ENCODE data around the gene PEMT. TPM values are rescaled to one million over a fixed set of nuclear protein-coding genes. Genes with fewer than 3 reads are reported as not detected.

PEMT gene
- total RNA-seq, 1 experiment from 2014 or later: 27.0 TPM

DNA sequence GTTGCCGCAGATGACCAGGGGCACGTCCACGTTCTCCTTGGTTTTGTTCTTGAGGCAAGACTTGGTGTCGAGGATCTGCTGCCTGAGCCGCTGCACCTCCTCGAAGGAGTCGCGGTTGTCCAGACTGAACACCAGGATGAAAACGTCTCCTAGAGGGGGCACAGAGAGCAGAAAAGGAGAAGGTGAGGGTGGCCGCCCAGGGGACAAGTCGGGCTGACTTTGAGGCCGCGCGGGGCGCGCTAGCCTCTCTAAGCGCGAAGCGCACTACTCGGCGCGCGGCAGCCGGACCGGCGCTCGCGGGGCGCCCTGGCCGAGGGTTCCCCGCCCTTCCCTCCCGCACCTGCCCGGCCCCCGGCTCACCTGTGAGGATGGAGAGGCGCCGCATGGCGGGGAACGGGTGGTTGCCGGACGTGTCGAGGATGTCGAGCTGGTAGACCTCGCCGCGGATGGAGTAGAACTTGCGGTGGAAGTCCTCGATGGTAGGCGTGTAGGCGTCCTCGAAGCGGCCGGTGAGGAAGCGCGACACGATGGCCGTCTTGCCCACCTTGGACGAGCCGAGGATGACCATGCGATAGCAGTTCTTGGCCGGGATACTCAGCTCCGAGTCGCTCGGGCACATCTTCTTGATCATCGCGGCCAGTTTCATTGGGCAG, 95.8 kb downstream of the PEMT start:
- Histone ChIP-seq H3K36me3 (ENCODE audit: control insufficient read depth, insufficient read depth, low read length) (no peaks in the 10 kb centered on the region), H3K4me1 (ENCODE audit: control insufficient read depth, insufficient read depth, low read length) (peaks cover 3% of the 10 kb centered on the region), H3K9me3 (ENCODE audit: control insufficient read depth, insufficient read depth, low read depth, low read length) (no peaks in the 10 kb centered on the region), H3K27ac (ENCODE audit: low read length) (no peak overlapping the region), H3K4me3 (ENCODE audit: low read depth in 2 of 2, low read length in 2 of 2) (peak overlapping the region; percentile 54 to 57), H3K27me3 (ENCODE audit: control insufficient read depth, insufficient read depth, low read length) (no peaks in the 10 kb centered on the region)
- DNase-seq (ENCODE audit: low read depth, low spot score): no peak
- BruUV-seq (replicated peaks): TSS peak; percentile 81
- ATAC-seq: peak; percentile 17
- CTCF ChIA-PET: interaction anchor here (0.6 to 2.1 kb wide), 3 partner anchors 24 to 90 kb away, joined by 4 to 12 read pairs (median 5); no protein-coding TSS in a partner anchor
- intact Hi-C loops (cut with micrococcal nuclease; ENCODE audit: unreplicated experiment): loop anchor here (2.0 to 5.0 kb wide), 3 partner anchors 72 to 147 kb away; no protein-coding TSS in a partner anchor
- no peak for TF ChIP-seq SIN3A (IDR thresholded peaks at IDR 0.05; ENCODE audit: borderline replicate concordance, insufficient read depth, low read depth, low read length)
- no peak for TF ChIP-seq TCF7L2 (IDR thresholded peaks at IDR 0.05; ENCODE audit: low read depth, low read length)
- TF ChIP-seq, protein P1, sequence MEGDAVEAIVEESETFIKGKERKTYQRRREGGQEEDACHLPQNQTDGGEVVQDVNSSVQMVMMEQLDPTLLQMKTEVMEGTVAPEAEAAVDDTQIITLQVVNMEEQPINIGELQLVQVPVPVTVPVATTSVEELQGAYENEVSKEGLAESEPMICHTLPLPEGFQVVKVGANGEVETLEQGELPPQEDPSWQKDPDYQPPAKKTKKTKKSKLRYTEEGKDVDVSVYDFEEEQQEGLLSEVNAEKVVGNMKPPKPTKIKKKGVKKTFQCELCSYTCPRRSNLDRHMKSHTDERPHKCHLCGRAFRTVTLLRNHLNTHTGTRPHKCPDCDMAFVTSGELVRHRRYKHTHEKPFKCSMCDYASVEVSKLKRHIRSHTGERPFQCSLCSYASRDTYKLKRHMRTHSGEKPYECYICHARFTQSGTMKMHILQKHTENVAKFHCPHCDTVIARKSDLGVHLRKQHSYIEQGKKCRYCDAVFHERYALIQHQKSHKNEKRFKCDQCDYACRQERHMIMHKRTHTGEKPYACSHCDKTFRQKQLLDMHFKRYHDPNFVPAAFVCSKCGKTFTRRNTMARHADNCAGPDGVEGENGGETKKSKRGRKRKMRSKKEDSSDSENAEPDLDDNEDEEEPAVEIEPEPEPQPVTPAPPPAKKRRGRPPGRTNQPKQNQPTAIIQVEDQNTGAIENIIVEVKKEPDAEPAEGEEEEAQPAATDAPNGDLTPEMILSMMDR (IDR thresholded peaks at IDR 0.05): no peak
- TF ChIP-seq, protein P2, sequence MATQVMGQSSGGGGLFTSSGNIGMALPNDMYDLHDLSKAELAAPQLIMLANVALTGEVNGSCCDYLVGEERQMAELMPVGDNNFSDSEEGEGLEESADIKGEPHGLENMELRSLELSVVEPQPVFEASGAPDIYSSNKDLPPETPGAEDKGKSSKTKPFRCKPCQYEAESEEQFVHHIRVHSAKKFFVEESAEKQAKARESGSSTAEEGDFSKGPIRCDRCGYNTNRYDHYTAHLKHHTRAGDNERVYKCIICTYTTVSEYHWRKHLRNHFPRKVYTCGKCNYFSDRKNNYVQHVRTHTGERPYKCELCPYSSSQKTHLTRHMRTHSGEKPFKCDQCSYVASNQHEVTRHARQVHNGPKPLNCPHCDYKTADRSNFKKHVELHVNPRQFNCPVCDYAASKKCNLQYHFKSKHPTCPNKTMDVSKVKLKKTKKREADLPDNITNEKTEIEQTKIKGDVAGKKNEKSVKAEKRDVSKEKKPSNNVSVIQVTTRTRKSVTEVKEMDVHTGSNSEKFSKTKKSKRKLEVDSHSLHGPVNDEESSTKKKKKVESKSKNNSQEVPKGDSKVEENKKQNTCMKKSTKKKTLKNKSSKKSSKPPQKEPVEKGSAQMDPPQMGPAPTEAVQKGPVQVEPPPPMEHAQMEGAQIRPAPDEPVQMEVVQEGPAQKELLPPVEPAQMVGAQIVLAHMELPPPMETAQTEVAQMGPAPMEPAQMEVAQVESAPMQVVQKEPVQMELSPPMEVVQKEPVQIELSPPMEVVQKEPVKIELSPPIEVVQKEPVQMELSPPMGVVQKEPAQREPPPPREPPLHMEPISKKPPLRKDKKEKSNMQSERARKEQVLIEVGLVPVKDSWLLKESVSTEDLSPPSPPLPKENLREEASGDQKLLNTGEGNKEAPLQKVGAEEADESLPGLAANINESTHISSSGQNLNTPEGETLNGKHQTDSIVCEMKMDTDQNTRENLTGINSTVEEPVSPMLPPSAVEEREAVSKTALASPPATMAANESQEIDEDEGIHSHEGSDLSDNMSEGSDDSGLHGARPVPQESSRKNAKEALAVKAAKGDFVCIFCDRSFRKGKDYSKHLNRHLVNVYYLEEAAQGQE (IDR thresholded peaks at IDR 0.05; ENCODE audit: insufficient read depth in 1 of 2, low read depth in 2 of 2, low read length in 1 of 2): no peak
- no peak for TF ChIP-seq POLR2AphosphoS5 (IDR thresholded peaks at IDR 0.05; ENCODE audit: low read depth, low read length)
- POLR2A ChIA-PET: interaction anchor here (0.6 kb wide), 1 partner anchor 144 kb away, joined by 7 read pairs; no protein-coding TSS in a partner anchor
- in situ Hi-C loops (cut with HindIII; ENCODE audit: low pct_unique_long_range_greater_than_20kb, low sequenced_read_pairs): no loop called here

DNA sequence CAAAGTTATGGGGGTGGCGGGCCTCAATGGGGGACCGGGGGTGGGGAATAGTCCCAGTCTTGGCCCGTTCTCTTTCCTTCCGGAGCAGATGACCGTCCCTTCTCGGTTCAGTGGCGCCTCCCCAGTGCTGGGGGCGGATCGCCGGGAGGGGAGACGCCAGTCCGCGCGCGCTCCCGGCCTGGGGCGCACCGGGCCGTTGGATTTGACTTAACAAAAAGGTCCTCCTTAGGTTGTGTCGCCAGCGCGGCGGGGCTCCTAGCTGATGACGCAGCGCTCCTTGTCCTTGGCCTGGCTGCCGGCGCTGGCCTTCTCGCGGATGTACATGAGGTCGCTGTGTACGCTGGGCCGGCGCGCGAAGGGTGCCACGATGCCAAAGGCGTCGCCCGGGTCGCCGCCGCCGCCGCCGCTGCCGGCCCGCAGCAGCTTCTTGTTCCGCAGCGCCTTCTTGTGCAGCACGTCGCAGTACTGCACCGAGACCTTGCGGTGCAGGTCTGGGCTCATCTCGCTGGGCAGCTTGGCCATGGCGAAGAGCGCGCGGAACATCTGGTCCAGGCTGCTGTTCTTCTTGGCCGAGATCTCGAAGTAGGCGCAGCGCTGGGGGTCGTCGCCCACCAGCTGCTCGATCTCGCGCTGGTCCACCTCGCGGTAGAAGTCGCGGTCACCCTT, 96.5 kb downstream of the PEMT start:
- Histone ChIP-seq H3K4me3 (ENCODE audit: low read depth in 2 of 2, low read length in 2 of 2) (peak overlapping the region; percentile 54 to 57), H3K27ac (ENCODE audit: low read length) (no peak overlapping the region), H3K27me3 (ENCODE audit: control insufficient read depth, insufficient read depth, low read length) (no peaks in the 10 kb centered on the region), H3K36me3 (ENCODE audit: control insufficient read depth, insufficient read depth, low read length) (no peaks in the 10 kb centered on the region), H3K4me1 (ENCODE audit: control insufficient read depth, insufficient read depth, low read length) (peaks cover 3% of the 10 kb centered on the region), H3K9me3 (ENCODE audit: control insufficient read depth, insufficient read depth, low read depth, low read length) (no peaks in the 10 kb centered on the region)
- ChIA-PET CTCF (no interaction called here), POLR2A (no interaction called here)
- TF ChIP-seq, protein P1 (IDR thresholded peaks at IDR 0.05): no peak; the same call in 1 of the 2 replicates
- TF ChIP-seq, protein P2 (IDR thresholded peaks at IDR 0.05; ENCODE audit: insufficient read depth in 1 of 2, low read depth in 2 of 2, low read length in 1 of 2): no peak
- TF ChIP-seq SIN3A (IDR thresholded peaks at IDR 0.05; ENCODE audit: borderline replicate concordance, insufficient read depth, low read depth, low read length): no peak
- no peak for TF ChIP-seq TCF7L2 (IDR thresholded peaks at IDR 0.05; ENCODE audit: low read depth, low read length)
- no peak for TF ChIP-seq POLR2AphosphoS5 (IDR thresholded peaks at IDR 0.05; ENCODE audit: low read depth, low read length)
- DNase-seq (ENCODE audit: low read depth, low spot score) (no peak), ATAC-seq (peak; percentile 31)
- intact Hi-C loops (cut with micrococcal nuclease; ENCODE audit: unreplicated experiment) (loop anchor here (5.0 kb wide), 2 partner anchors 72 to 147 kb away; no protein-coding TSS in a partner anchor), in situ Hi-C loops (cut with HindIII; ENCODE audit: low pct_unique_long_range_greater_than_20kb, low sequenced_read_pairs) (no loop called here)
- no TSS peak for BruUV-seq (replicated peaks)

Data from Panc1 (cell line).